ENCODE results near the gene ICAM2. TPM values are rescaled to one million over a fixed set of nuclear protein-coding genes. Genes with fewer than 3 reads are reported as not detected.

ICAM2 gene
- polyA plus RNA-seq, 1 of the 3 experiments (the other 2 are of a cell fraction), result 0.08 TPM

DNA sequence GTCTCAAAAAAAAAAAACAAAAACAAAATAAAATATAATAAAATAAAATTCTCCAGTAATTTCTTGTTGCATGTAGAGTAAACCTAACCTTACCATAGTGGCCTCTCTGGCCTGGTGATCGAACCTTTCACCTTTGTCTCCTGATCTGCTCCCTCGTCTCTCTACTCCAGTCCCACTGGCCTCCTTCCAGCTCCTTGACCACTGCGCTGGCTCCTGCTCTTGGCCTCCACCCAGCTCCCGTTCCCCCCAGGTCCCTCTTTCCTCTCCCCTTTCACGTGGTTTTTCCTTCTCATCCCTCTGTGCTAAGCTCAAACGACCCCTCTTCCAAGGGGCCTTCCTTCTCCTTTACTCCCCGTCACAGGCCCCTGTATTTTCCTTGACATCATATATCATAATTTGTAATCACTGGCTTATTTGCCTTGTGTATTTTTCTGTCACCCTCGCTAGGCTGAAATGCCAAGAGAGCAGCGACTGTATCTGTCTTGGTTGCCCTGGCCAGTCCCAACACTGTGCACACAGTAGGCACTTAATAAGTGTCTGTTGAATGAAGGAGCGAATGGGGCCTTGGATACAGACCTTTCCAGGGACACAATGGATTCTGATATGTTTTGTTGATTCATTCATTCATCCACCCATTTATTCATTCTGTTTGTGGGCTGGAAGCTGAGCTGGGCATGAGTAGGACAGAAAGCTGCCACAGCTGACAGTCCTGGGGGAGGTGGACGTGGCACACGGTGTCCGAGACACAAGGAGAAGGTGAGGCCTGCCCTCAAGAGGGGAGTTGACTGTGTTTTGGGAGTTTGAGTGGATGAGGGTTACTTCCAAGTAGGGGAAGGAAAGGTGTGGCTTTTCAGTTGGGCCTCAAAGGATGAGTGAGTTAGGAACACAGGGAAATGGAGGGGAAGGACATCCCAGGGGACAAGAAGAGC lies 41.9 kb downstream of the ICAM2 start:
- Histone ChIP-seq H3K4me2 (no peak overlapping the region), H3K9me3 (no peaks in the 10 kb centered on the region), H3K9me2 (no peaks in the 10 kb centered on the region), H3K27me3 (ENCODE audit: insufficient read depth) (no peaks in the 10 kb centered on the region), H2AFZ (ENCODE audit: low read depth) (no peak overlapping the region), H3K36me3 (replicated peaks in 1 of 2; ENCODE audit: control insufficient read depth in 1 of 2, insufficient read depth in 2 of 2, low read length in 1 of 2) (no peaks in the 10 kb centered on the region), H3K79me2 (ENCODE audit: insufficient read depth) (no peaks in the 10 kb centered on the region), H3K27ac (ENCODE audit: low read depth in 2 of 2, low read length in 1 of 2) (no peak overlapping the region), H3F3A (replicated peaks; ENCODE audit: insufficient read depth) (no peaks in the 10 kb centered on the region), H3K4me1 (ENCODE audit: control insufficient read depth in 1 of 2, insufficient read depth in 2 of 2, low read depth in 1 of 2, low read length in 1 of 2) (peaks cover 12% of the 10 kb centered on the region in 2 experiments; a peak in 3 of 4 replicates), H3K4me3 (ENCODE audit: low read depth in 2 of 2, low read length in 1 of 2) (no peak overlapping the region), H3K9ac (no peak overlapping the region), H4K20me1 (ENCODE audit: insufficient read depth) (no peaks in the 10 kb centered on the region)
- ChIA-PET CTCF (interaction anchor here (0.7 to 7.8 kb wide), 7 partner anchors 10 to 113 kb away, joined by 3 to 56 read pairs (median 14); partner anchors contain the start of gene GH1), POLR2A (no interaction called here)
- DNase-seq, result no peak
- TF ChIP-seq, protein P1, sequence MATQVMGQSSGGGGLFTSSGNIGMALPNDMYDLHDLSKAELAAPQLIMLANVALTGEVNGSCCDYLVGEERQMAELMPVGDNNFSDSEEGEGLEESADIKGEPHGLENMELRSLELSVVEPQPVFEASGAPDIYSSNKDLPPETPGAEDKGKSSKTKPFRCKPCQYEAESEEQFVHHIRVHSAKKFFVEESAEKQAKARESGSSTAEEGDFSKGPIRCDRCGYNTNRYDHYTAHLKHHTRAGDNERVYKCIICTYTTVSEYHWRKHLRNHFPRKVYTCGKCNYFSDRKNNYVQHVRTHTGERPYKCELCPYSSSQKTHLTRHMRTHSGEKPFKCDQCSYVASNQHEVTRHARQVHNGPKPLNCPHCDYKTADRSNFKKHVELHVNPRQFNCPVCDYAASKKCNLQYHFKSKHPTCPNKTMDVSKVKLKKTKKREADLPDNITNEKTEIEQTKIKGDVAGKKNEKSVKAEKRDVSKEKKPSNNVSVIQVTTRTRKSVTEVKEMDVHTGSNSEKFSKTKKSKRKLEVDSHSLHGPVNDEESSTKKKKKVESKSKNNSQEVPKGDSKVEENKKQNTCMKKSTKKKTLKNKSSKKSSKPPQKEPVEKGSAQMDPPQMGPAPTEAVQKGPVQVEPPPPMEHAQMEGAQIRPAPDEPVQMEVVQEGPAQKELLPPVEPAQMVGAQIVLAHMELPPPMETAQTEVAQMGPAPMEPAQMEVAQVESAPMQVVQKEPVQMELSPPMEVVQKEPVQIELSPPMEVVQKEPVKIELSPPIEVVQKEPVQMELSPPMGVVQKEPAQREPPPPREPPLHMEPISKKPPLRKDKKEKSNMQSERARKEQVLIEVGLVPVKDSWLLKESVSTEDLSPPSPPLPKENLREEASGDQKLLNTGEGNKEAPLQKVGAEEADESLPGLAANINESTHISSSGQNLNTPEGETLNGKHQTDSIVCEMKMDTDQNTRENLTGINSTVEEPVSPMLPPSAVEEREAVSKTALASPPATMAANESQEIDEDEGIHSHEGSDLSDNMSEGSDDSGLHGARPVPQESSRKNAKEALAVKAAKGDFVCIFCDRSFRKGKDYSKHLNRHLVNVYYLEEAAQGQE (IDR thresholded peaks at IDR 0.05; ENCODE audit: low read depth, low read length), result no peak
- no peak for TF ChIP-seq FOSL2 (IDR thresholded peaks at IDR 0.05; ENCODE audit: borderline replicate concordance, low read depth)
- no peak for TF ChIP-seq TCF12 (IDR thresholded peaks at IDR 0.05)
- TF ChIP-seq RAD21 (IDR thresholded peaks at IDR 0.05; ENCODE audit: low read length), result no peak
- TF ChIP-seq EP300 (IDR thresholded peaks at IDR 0.05; ENCODE audit: borderline replicate concordance in 1 of 2, low read depth in 1 of 2, low read length in 1 of 2), result no peak
- TF ChIP-seq TEAD4 (IDR thresholded peaks at IDR 0.05; ENCODE audit: borderline replicate concordance, insufficient read depth), result no peak
- no peak for TF ChIP-seq JUND (IDR thresholded peaks at IDR 0.05)
- TF ChIP-seq YY1 (IDR thresholded peaks at IDR 0.05; ENCODE audit: low read depth), result no peak
- TF ChIP-seq CHD2 (IDR thresholded peaks at IDR 0.05; ENCODE audit: low read length, partially characterized antibody), result no peak
- no peak for TF ChIP-seq FOXM1 (IDR thresholded peaks at IDR 0.05; ENCODE audit: low read depth)
- no peak for TF ChIP-seq NRF1 (IDR thresholded peaks at IDR 0.05; ENCODE audit: low read depth, low read length)
- no peak for TF ChIP-seq RXRA (IDR thresholded peaks at IDR 0.05; ENCODE audit: borderline replicate concordance, low read depth)
- TF ChIP-seq POLR2AphosphoS5 (IDR thresholded peaks at IDR 0.05; ENCODE audit: low read depth, low read length), result no peak
- TF ChIP-seq ZBTB33 (IDR thresholded peaks at IDR 0.05; ENCODE audit: borderline replicate concordance, low read depth), result no peak
- TF ChIP-seq USF2 (IDR thresholded peaks at IDR 0.05; ENCODE audit: borderline replicate concordance, low read depth, low read length), result no peak
- 80% methylated on average over 13 of the region's 13 CpGs for WGBS (ENCODE audit: low lambda C conversion rate)

All from SK-N-SH (cell line).